K562 (cell line): ENCODE results near the gene DEPDC1. TPM values are rescaled to one million over a fixed set of nuclear protein-coding genes. Genes with fewer than 3 reads are reported as not detected.

Experiments
- CHD7 ChIP-seq: fragments of 200-600 bp; sonication (generic); IDR thresholded peaks from one replicate; pipeline ENCODE4 v1.6.1; 2012; ENCODE audit warnings: mild to moderate bottlenecking, low read depth, low read length, inconsistent platforms
- PCBP1 ChIP-seq: fragments of 200-400 bp; formaldehyde crosslinking; IDR thresholded peaks from 2 replicates; pipeline ENCODE4 v1.6.1; 2018; ENCODE audit warnings: mild to moderate bottlenecking, low read depth, low read length; ENCODE audit not compliant: poor library complexity, severe bottlenecking
- ZNF175 ChIP-seq: fragments of 200-800 bp; sonication (Bioruptor generic); IDR thresholded peaks from 2 replicates; pipeline ENCODE4 v1.6.1; 2016; ENCODE audit warnings: low read depth, mild to moderate bottlenecking, missing genetic modification characterization, missing compliant biosample characterization
- ZNF311 ChIP-seq: fragments of 250-450 bp; sonication (Bioruptor Pico); IDR thresholded peaks from 2 replicates; pipeline ENCODE4 v1.4.0; 2020; ENCODE audit warnings: mild to moderate bottlenecking, moderate library complexity
- ZNF316 ChIP-seq: fragments of 450-650 bp; IDR thresholded peaks from 2 replicates; pipeline ENCODE4 v1.6.1; 2016
- polyA plus RNA-seq, 8 experiments: library from polyadenylated mRNA; depleted of rRNA in 4 of 8; stranded (reverse) in 5 of 8; unstranded in 3 of 8; fragments of >200 nt; fragmentation: Nextera tagmentation in 2 of 8; fragmentation: Illumina TruSeq in 1 of 8; extraction: Ambion mirVana in 2 of 8; extraction: Trizol in 1 of 8; gene quantifications; 2 replicates each; pipeline versions ENCODE4 v1.2.1 to v1.2.3, GENCODE V29; 2011 to 2014; ENCODE audit warnings: inconsistent platforms in 1 of 8, missing spikeins in 1 of 8
- total RNA-seq, 7 experiments: library from RNA; depleted of rRNA in 6 of 7; stranded (reverse); fragments of >200 nt in 6 of 7; fragmentation: Illumina TruSeq in 2 of 7; extraction: Trizol in 2 of 7; gene quantifications; 2 replicates each; pipeline versions ENCODE4 v1.2.1 to v1.2.3, GENCODE V29; 2011 to 2021; ENCODE audit warnings: low replicate concordance in 1 of 7

Gene DEPDC1
- total and polyA plus RNA-seq, 9 of the 15 experiments (the other 6 are each of a cell fraction or from before 2014, with no cell fraction given): 9.9 to 28.3 (median 17.8) TPM

- no peak for TF ChIP-seq ZNF175
- TF ChIP-seq CHD7: no peak
- TF ChIP-seq ZNF316: no peak
- TF ChIP-seq PCBP1: no peak
- no peak for TF ChIP-seq ZNF311 (CRISPR knock-in tag)
These were observed 23.8 kb downstream of the DEPDC1 start (continued) for GRCh38 chr1:68473060-68473459.
